ENCODE results near the gene MORN1.

DNA sequence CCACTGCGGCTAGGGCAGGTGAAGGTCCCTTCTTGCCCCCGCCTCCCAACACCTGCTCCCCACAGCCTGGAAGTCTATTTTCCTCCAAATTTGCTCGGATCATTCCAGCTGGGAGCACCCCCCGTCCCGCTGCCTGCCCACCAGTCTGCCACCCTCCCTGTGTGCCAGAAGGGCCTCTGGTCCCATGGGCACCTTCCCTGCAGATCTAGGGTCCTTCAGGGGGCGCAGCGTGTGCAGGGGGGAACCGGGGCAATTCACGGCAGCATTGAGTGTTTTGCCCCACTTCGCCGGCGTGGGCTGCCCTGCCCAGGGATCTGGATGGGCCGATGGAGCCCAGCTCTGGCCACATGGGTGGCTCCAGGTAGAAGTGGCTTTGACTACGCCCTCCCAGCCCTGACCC lies 47.3 kb upstream of the MORN1 start:
- TF ChIP-seq POLR2A (IDR thresholded peaks at IDR 0.05) (no peak), CTCF (IDR thresholded peaks at IDR 0.05) (no peak)
